ENCODE data around the gene TNFSF11. TPM values are rescaled to one million over a fixed set of nuclear protein-coding genes. Genes with fewer than 3 reads are reported as not detected.

Gene TNFSF11
- total RNA-seq, 4 donors from 2014 or later, result 0.37 TPM; not detected in 3

- no peak for ATAC-seq (ENCODE audit: low FRiP score)
- no peak for TF ChIP-seq CTCF (IDR thresholded peaks at IDR 0.05)
- no peak for DNase-seq (ENCODE audit: low spot score)
These were observed 21.3 kb downstream of the TNFSF11 start for GRCh38 chr13:42595253-42595571.

- DNase-seq (ENCODE audit: low spot score), result no peak
- no peak for ATAC-seq (ENCODE audit: low FRiP score)
- TF ChIP-seq CTCF (IDR thresholded peaks at IDR 0.05), result no peak
These were observed 23.6 kb downstream of the TNFSF11 start for GRCh38 chr13:42597505-42597904.

GRCh38 chr13:42600943-42601342, 27.0 kb downstream of the TNFSF11 start:
- DNase-seq (ENCODE audit: low spot score), result no peak
- ATAC-seq (ENCODE audit: low FRiP score), result no peak
- TF ChIP-seq CTCF (IDR thresholded peaks at IDR 0.05), result no peak

DNA sequence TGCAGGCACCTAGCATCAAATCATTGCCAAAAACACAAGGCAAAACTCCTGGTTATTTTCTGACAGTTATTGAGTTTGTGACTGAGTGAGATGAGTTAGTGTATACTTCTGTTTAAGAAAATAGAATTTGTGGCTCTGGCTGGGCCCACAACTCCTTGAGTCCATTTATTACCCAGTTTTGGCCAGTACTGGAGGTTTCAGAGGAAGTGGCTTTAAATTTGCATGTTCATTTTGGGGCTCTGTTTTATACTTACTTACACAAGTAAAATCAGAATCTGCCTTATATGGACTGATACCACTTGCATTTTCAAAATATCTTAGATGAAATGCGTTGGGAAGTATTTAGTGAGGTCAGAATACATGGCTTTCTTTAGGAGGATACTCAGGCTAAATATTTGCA, 29.0 kb downstream of the TNFSF11 start:
- DNase-seq (ENCODE audit: low spot score) (no peak), ATAC-seq (ENCODE audit: low FRiP score) (no peak)
- no peak for TF ChIP-seq CTCF (IDR thresholded peaks at IDR 0.05)

GRCh38 chr13:42603571-42603970, 29.6 kb downstream of the TNFSF11 start:
- TF ChIP-seq CTCF (IDR thresholded peaks at IDR 0.05), result no peak
- no peak for DNase-seq (ENCODE audit: low spot score)
- ATAC-seq (ENCODE audit: low FRiP score), result no peak

- TF ChIP-seq CTCF (IDR thresholded peaks at IDR 0.05), result no peak
- ATAC-seq (ENCODE audit: low FRiP score), result no peak
- no peak for DNase-seq (ENCODE audit: low spot score)
These were observed 33.6 kb downstream of the TNFSF11 start for GRCh38 chr13:42607546-42607945.

DNA sequence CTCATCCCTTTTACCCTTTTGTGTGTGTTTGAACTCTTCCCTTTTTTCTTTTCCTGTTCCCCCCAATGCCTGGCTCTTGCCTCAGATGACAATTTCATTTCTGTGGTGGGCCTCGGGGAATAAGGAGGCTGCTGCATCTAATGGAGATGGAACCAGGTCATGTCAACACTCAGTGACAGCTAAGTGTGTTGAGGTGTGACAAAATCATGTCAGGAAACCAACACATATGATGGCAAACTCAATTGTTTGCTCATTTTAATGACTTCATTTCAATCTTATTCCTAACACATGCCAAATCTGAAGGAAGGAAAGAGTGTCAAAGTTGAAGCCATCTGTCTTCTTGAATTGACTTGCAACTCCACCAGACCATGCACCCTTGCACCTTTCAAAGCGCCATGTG, 36.7 kb downstream of the TNFSF11 start:
- DNase-seq (ENCODE audit: low spot score) (no peak), ATAC-seq (ENCODE audit: low FRiP score) (no peak)
- no peak for TF ChIP-seq CTCF (IDR thresholded peaks at IDR 0.05)
